GM19463 (cell line): Measurements from ENCODE around the gene ITPRIPL2.

Source experiments
- ATAC-seq: cut with Tn5 transposase; IDR thresholded peaks from one replicate; pipeline ENCODE4 v1.9.1; 2021; ENCODE audit warnings: mild to moderate bottlenecking, moderate library complexity; ENCODE audit not compliant: unreplicated experiment

Gene ITPRIPL2

DNA sequence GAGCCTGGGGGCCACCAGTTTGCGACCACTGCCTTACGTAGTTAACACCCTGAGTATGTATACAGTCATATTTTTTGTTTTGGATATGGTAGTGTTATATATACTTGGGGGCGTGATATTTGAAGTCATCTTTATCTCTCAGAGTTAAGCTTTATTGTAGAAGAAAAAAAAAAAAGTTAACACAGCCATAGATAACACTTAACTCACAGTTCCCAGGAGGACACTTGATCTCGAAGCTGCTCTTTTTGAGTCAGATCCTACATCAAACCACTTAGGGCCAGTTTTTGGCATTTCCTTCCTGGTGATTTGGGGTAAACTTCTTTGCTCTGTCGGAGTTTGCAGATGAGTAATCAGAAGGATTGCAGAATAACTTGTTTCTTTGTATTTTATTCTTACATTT, 5.8 kb downstream of the ITPRIPL2 start:
- no peak for ATAC-seq

DNA sequence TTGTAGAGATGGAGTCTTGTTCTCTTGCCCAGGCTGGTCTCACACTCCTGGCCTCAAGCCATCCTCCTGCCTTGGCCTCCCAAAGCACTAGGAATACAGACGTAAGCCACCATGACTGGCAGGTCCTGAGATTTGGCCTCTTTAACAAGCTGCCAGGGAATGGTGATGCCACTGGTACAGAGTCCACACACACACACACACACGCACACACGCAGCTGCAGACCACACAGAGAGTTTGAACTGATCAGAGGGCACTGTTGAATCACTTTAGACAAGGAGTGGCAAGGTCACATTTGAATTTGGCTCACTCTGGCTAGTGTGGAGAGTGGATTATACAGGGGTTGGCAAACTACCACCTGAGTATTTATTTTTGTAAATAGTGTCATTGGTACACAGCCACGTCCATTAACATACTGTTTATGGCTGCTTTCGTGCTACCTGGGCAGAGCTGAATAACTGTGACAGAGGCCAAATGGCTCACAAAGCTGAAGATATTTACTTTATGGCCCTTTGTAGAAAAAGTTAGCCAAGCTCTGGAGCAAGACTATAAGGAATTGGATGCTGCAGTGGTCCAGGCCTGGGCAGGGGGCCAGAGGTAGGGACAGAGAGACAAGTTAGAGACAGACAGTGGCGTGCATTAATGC, 9.9 kb downstream of the ITPRIPL2 start:
- ATAC-seq = no peak

DNA sequence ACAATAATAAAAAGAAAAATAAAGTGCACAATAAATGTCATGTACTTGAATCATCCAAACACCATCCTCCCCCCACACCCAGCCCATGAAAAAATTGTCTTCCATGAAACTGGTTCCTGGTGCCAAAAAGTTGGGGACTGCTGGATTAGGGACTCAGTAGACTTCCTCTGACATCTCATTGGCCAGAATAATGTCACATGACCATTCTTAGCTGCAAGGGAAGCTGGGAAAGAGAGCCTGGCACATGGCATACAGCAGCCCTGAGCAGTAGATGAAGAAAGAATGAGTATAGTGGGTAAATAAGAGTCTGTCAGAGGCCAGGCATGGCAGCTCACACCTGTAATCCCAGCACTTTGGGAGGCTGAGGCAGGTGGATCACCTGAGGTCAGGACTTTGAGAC, 12.5 kb downstream of the ITPRIPL2 start:
- no peak for ATAC-seq

DNA sequence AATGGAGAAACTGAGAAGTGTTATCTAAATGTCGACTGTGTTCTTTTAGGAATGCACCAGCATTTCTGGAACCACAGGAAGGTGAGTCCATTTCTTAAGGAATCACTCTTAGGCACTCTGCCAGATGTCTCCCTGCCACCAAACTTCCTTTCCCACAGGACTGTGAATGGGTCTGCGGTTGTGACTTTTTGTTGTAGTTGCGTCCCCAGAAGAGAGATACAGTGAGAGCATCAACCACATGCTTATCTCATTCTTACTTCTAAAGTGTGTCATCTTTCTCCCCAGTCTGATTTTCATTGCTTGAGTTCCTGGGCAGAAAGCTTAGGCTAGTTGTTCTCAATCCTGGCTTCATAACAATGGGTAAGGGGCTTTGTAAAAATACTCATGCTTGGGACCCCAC, 13.4 kb downstream of the ITPRIPL2 start:
- ATAC-seq = peak; percentile 35

DNA sequence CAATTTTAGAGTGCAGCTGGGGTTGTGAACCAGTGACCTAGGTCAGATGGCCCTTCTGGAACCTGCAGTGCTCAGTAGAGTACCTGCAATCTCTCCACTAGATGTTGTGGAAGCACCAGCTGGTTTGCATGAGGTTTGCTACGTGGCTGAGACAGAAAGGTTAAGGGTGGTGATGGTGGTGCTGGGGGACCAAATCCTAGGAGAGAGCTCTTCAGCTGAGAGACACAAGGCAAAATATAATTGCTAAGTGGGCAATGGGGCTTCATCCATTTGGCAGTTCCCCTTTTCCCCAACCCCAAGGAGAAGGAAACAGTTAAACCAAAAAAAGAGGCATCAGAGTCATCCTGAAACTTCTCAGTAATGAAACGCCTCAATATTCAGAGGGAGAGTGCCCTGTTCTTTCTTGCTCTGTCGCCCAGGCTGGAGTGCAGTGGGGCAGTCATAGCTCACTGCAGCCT, 13.9 kb downstream of the ITPRIPL2 start:
- ATAC-seq = peak; percentile 51

DNA sequence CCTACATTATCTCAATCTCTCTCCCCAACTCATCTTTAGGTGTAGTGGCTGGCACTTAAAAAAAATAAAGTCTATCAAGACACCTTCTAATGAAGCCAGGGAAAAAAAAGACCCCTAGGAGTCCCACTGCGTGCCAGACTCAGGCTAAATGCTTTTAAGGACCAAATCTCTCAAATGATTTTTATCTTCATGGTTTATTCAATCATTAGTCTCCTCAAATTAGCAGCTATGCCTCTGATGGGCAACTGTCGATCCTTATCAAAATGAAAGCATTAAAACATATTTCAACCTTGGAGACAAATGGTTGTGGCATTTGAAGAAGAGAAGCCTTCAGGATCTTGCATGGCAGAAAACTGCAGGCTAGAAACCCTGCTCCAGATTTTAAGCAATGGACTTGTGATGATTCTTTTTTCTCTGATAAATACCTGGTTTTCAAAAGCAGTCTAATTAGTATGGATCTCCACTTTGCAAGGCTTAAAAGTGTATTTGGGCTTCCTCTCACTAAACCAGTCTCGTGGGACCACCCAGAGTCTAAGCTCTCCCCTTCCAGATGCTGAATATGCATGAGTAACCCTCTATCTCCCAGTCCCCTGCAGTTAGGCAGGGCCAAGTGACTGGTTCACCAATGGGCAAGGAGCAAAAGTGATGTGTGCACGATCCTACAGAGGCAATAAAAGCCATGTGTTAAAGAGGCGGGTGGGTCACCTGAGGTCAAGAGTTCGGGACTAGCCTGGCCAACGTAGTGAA, 14.9 kb downstream of the ITPRIPL2 start:
- ATAC-seq = no peak

DNA sequence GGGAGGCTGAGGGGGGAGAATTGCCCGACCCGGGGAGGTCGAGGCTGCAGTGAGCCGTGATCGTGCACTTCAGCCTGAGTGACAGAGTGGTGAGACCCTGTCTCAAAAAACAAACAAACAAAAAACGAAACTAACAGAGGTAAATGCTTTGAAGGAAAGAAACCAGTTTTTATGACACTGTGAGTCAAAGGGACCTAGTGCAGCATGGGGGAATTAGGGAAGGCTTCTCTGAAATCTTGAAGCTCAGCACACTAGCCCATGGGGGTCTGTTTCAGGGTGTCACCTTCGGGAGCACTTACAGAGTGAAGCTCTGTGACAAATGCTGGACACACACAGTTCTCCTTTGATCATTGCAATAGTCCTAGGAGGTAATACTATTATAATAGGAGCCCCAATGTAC, 16.6 kb downstream of the ITPRIPL2 start:
- ATAC-seq = no peak

DNA sequence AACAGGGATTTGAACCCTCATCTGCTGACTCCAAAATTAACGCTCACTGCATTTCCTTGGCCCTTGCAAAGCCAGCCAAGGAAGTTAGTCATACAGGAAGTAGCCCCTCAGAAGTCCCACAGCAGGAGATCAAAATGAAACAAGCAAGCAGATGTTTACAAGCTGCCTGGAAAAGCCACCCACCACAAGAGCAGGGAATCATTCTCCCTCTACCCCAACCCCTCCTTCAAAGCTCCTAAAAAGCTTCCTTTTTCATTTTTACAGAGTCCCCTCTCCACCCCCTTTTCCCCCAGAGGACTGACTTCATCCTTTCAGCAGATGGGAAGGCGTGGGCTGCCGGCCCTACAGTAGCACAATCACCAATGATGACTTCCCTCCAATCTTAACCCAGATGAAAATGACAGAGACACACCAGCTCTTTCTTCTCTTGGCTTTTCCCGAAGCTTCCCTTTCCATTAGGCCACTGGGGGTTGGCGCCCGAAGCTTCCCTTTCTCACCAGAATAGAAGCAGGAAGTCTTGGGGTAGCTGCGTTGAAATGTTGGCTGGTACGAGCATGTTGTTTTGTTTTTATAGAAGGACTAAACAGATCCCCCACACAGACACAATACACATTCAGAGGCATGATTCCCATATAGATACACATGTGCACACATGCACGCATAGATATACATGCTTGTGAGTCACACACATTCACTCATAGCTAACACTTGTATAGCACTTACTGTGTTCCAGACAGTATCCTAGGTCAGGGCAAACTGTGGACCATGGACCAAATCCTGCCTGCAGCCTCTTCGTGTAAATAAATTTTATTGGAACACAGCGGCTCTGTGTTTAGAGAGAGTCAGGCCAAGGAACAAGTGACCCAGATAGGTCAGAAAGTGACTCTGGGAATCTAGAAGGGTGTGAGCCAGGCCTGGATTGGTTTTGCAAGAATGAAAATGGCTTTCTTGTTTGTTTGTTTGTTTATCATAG, 17.4 kb downstream of the ITPRIPL2 start:
- no peak for ATAC-seq

DNA sequence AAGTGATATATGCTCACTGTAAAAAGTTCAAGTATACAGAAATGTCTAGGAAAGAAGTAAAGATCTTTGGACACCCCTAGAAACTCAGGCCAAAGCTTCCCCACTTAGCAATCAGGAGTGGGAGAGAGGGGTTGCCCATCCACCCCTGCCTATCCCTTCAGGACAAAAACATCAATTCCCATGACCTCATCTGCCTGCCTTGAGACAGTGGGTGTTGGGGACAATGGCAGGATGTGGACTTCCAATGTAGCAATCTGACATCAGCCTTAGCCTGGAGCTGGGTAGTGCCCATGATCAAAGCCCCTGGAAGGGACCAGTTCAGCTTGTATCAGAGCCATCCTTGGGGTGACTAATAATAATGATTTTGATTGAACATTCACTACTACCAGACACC, 18.1 kb downstream of the ITPRIPL2 start:
- no peak for ATAC-seq

DNA sequence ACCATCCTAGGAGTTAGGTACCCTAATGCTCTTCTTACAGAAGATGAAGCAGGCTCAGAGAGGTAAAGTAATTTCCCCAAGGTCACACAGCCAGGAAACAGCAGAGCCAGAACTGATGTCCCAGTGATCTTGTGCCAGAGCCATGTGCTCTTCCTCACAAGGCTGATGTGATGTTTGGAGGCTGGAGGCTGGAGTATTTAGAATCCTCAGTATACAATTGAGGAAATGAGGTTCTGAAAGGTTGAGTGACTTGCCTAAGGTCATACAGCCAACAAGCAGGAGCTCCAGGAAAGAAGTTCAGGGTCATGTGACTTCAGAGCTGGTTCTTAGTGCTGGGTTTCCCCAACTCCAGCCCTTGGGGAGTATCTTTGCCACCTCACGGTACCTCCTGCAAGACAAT, 18.5 kb downstream of the ITPRIPL2 start:
- no peak for ATAC-seq

DNA sequence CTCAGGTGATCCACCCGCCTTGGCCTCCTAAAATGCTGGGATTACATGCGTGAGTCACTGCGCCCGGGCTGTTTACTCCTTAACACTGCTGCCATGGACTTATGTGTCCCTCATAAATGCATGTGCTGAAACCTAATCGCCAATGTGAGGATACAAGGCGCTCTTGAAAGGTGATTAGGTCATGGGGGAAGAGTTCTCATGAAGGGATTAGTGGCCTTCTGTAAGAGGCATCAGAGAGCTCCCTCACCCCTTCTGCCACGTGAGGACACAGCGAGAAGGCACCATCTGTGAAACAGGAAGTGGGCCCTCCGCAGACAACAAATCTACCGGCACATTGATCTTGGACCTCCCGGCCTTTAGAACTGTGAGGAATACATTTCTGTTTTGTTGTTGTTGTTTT, 19.1 kb downstream of the ITPRIPL2 start:
- no peak for ATAC-seq

DNA sequence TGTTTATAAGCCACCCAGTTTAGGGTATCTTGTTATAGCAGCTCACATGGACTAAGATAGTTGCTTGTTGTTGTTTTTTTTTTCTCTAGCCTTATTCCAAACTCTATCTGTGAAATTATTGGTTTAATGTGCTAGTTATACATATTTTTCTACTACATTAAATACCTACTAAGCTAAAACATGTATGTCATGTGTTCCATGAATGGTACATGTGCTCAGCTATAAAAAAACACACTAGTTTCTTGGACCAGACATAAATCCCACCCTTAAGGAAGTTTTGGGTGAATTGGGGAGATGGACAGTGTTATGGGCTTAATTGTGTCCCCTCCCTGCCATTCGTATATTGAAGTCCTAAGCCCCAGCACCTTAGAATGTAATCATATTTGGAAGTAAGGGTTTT, 19.8 kb downstream of the ITPRIPL2 start:
- no peak for ATAC-seq

DNA sequence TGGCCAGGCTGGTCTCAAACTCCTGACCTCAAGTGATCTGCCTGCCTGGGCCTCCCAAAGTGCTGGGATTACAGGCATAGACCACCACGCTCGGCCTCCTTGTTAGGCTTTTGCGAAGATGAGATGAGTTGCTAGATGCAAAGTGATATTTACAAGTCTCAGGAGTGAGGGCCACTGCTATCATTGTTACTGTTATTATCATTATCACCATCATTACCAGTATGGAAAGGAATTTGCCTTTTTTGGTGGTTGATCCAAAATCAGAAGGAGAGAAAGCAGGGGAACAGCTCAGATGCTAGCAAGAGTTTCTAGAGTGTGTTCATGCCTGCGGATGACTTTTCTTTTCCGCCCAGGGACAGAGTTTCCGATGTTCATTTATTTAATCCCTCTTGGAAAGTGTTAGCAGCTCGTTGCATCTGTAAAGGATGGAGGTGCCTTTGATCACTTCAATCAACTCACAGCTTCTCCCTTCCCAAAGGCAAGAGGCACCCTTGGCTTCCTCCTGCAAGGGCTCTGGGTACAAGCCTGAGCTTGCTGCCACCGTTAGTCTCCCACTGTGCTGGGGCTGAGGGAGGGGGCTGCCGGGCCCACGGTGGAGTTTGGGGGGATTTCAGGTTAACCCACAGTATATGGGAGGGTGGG, 21.6 kb downstream of the ITPRIPL2 start:
- no peak for ATAC-seq

DNA sequence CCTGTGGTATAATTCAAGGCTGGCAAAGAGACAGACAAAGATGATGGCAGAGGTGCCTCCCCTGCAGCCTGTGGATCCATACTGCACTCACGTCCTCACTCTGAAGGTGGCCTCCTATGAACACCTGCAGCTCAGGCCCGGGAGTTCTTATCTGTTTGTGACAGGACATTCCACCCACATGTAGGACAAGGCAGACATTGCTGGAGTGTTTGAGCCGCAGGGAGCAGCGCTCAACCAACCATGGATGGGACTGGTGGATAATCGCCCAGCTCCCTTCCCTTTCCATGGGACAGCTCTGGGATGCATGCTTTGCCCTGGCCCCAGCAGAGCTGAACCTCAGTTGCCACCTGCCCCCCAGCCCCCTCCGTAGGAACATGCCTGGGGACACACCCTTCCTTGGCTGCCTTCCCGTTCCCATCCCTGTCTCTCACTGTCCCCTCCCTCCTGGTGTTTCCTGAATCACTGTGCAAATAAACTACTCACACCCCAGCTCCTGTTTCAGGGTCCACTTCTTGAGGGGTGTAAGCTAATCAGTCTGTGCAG, 22.2 kb downstream of the ITPRIPL2 start:
- ATAC-seq = no peak

DNA sequence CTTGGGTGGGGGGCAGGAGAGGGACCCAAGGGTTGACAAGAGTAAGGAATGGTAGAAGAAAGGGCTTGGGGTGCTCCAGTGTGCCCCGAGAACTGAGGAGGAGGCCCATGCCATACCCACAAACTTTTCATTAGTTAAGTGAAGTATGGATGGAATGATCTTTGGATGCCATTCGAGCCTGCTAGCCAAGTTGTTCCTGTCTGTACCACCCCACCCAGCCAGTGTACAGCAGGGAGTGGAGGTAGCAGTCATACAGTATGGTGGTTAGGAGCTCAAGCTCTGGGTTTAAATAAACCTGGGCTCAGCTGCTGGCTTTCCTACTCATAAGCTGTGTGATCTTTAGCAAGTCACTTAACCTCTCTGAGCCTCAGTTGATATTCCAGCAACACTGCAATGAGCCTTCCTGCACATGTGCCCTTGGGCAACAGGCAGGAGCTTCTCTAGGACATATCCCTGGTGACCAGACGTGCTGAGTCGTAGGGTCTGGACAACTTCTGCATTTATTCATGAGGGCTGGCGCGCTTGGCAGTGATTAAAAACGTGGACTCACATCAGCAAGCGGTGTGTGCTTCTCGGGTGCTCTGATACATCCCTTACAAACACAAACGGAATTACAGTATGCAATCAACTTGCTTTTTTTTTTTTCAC, 22.9 kb downstream of the ITPRIPL2 start:
- ATAC-seq = no peak

DNA sequence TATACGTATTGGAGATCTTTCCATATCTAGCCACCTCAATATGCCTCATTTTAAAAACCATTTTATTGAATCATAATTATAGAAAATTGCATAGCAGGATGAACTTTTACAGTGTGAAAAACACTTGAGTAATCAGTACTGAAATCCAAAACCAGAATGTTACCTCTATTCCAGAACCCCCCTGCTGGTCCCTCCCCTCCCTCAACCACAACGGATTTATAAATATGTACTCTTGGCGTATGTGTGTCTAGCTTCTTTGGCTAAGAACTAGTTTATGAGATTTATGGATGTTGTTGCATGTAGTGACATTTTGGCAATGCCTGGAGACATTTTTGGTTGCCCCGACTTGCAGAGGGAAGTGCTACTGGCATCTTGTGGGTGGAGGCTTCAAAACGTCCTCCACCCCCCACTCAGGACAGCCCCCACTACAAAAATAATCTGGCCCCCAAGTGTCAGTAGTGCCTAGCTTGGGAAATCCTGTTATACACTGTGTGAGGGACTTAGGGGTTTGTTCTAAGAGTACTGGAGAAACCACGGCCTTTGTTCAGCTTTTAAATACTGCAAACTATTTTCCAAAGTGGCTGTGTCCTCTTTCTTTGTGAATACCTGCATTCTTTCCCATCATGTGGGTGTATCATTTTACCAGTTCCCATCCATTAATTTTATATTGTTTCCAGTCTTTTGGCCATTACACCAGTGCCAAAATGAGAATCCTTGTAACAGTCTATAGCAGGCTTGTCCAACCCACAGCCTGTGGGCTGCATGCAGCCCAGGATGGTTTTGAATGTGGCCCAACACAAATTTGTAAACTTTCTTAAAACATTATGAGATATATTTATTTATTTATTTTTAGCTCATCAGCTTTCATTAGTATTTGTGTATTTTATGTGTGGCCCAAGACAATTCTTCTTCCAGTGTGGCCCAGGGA, 23.7 kb downstream of the ITPRIPL2 start:
- no peak for ATAC-seq

DNA sequence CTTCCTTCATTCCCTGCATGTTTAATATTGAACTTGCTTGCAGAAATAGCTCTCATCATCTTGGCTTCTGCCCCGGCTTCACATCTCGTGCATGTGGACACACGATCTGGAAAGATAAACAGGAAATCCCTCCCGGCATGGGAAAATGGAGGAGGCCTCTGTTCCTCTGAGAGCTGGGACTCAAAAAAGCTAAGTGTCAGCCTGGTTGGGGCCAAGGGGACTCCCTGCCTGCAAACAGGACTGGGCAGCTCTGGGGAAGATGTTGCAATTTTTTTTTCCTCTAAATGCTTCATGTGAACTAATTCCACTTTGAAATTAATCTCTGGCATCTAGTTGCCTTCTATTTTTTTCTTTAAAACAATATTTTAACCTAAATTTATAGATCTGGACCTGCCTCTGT, 24.8 kb downstream of the ITPRIPL2 start:
- ATAC-seq = no peak

DNA sequence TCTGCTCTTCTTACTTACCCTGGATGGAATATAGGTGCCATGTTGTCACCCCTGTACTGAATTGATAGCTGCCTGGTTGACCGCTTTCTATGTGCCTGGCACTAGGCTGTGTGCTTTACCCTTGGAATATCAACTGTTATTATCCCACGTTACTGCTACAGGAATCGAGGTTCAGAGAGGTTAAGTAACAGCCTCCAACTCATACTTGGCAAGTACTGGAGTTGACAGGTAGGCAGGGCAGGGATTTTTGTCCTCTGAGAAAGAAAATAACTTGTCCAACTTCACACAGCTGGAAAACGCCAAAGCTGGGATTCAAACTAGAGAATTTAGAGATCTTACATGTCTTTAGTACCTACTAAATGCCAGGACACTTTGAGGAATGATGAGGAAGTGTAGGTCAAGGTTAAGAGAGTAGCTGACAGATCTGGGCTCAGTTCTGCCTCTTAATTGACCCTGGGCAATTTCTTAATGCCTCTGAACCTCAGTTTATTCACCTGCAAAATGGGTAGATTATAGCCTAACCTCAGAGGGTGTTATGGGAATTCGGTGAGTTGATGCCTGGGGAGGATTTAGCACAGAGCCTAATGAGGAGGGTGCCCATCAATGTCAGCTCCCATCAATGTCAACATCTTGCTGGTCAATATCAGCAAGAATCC, 25.8 kb downstream of the ITPRIPL2 start:
- ATAC-seq = no peak

DNA sequence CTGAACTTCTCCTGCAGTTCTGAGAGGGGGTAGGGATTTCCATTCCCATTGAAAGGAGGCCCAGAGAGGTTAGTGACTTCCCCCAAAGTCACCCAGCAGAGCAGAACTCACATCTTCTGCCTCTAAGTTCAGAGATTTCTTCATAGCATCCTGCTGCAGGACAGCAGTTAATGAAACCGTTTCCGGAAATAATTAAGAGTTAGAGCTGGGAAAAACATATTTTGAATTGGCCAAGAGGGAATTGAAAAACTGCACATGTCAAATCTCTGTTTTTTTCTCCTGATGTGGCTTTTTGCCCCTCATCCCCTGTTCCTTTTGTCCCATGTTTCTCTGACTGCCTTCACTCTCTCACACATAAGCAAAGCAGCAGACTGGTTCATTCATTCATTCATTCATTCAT, 26.6 kb downstream of the ITPRIPL2 start:
- ATAC-seq = no peak
